Ecto neural progenitor cell (in vitro differentiated cells): ENCODE measurements around the gene KLHL26.
"Not testable (repeated sequence)": the region's sequence is repeated elsewhere in the genome, so short reads cannot be mapped to it uniquely, and the experiment has no call there.

Experiments used
- DNase-seq: peaks from one replicate; pipeline ENCODE4 v3.0.0-alpha.2; 2018; ENCODE audit warnings: low spot score

The KLHL26 gene

GRCh38 chr19:18636969-18637629, at the start of gene KLHL26:
KLHL26 (plus strand) TSS chr19:18637028; CDS start chr19:18637055, 27 bp downstream.
- DNase-seq: no peak

- DNase-seq: no peak
Measured at GRCh38 chr19:18587561-18587960, 49.3 kb upstream of the KLHL26 start.

- DNase-seq: no peak
Measured at GRCh38 chr19:18587962-18588610, 48.7 kb upstream of the KLHL26 start.

GRCh38 chr19:18588611-18589379, 48.0 kb upstream of the KLHL26 start, which contains the start of gene REX1BD:
REX1BD (plus strand) TSS chr19:18588798; CDS start chr19:18588802, 4 bp downstream.
- DNase-seq: peak; percentile 92

GRCh38 chr19:18589380-18590272, 47.2 kb upstream of the KLHL26 start:
- DNase-seq: peak; percentile 85

GRCh38 chr19:18590273-18591272, 46.3 kb upstream of the KLHL26 start:
- peak; percentile 96 for DNase-seq

GRCh38 chr19:18591735-18592385, 45.0 kb upstream of the KLHL26 start:
- no peak for DNase-seq

- not testable (repeated sequence) for DNase-seq
Measured at GRCh38 chr19:18592732-18593131, 44.1 kb upstream of the KLHL26 start.

- DNase-seq: no peak
Measured at GRCh38 chr19:18593367-18594095, 43.3 kb upstream of the KLHL26 start.

- peak; percentile 91 for DNase-seq
Measured at GRCh38 chr19:18594096-18594823, 42.6 kb upstream of the KLHL26 start.

GRCh38 chr19:18594824-18595373, 41.9 kb upstream of the KLHL26 start:
- no peak for DNase-seq

- no peak for DNase-seq
Measured at GRCh38 chr19:18595475-18595874, 41.4 kb upstream of the KLHL26 start.

GRCh38 chr19:18596752-18597157, 40.1 kb upstream of the KLHL26 start:
- peak; percentile 83 for DNase-seq

GRCh38 chr19:18597809-18598660, 38.8 kb upstream of the KLHL26 start:
- DNase-seq: no peak

GRCh38 chr19:18599485-18599884, 37.3 kb upstream of the KLHL26 start:
- DNase-seq: no peak

GRCh38 chr19:18600692-18601397, 36.0 kb upstream of the KLHL26 start:
- not testable (repeated sequence) for DNase-seq

GRCh38 chr19:18601875-18602274, 35.0 kb upstream of the KLHL26 start:
- DNase-seq: no peak
